MM.1S (cell line): ENCODE results near the gene PCGF1.

Experiments
- DNase-seq: peaks from one replicate; pipeline ENCODE4 v3.0.0-alpha.2; 2015
- H2AFZ ChIP-seq: fragments of 300-600 bp; sonication (generic); 2 replicates; pipeline ENCODE4 v1.6.0; 2016; ENCODE audit warnings: antibody characterized with exemption, low read length
- H3F3A ChIP-seq: fragments of 300-600 bp; sonication (generic); 2 replicates; pipeline ENCODE4 v1.6.1; 2016; ENCODE audit warnings: mild to moderate bottlenecking, antibody characterized with exemption, low read length, moderate library complexity, mixed read lengths; ENCODE audit not compliant: insufficient read depth
- H3K27ac ChIP-seq: fragments of 300-600 bp; sonication (generic); 2 replicates; pipeline ENCODE4 v1.5.1; 2016; ENCODE audit warnings: mild to moderate bottlenecking, low read length
- H3K27me3 ChIP-seq: fragments of 300-600 bp; sonication (generic); replicated peaks from 2 replicates; pipeline ENCODE4 v1.6.0; 2016; ENCODE audit warnings: low read length; ENCODE audit not compliant: insufficient read depth
- H3K36me3 ChIP-seq: fragments of 300-600 bp; sonication (generic); replicated peaks from 2 replicates; pipeline ENCODE4 v1.6.1; 2016; ENCODE audit warnings: mild to moderate bottlenecking, low read length, mixed read lengths; ENCODE audit not compliant: insufficient read depth
- H3K4me1 ChIP-seq: fragments of 300-600 bp; sonication (generic); 2 replicates; pipeline ENCODE4 v1.6.1; 2016; ENCODE audit warnings: low read length, mixed read lengths
- H3K4me2 ChIP-seq: fragments of 300-600 bp; sonication (generic); 2 replicates; pipeline ENCODE4 v1.6.0; 2016; ENCODE audit warnings: low read depth, low read length
- H3K4me3 ChIP-seq: fragments of 300-600 bp; sonication (generic); 2 replicates; pipeline ENCODE4 v1.5.1; 2016; ENCODE audit warnings: low read length, mixed read lengths
- H3K79me2 ChIP-seq: fragments of 300-600 bp; sonication (generic); 2 replicates; pipeline ENCODE4 v1.6.1; 2016; ENCODE audit warnings: mixed run types, low read length, mixed read lengths
- H3K9ac ChIP-seq: fragments of 300-600 bp; sonication (generic); 2 replicates; pipeline ENCODE4 v1.6.1; 2016; ENCODE audit warnings: low read length, mixed read lengths
- H3K9me2 ChIP-seq: fragments of 300-600 bp; sonication (generic); replicated peaks from 2 replicates; pipeline ENCODE4 v1.6.1; 2016; ENCODE audit warnings: mild to moderate bottlenecking, low read length, mixed read lengths; ENCODE audit not compliant: insufficient read depth
- H3K9me3 ChIP-seq: fragments of 300-600 bp; sonication (generic); replicated peaks from 2 replicates; pipeline ENCODE4 v1.6.1; 2016; ENCODE audit warnings: mild to moderate bottlenecking, low read length, mixed read lengths; ENCODE audit not compliant: insufficient read depth
- H4K20me1 ChIP-seq: fragments of 300-600 bp; sonication (generic); 2 replicates; pipeline ENCODE4 v1.6.1; 2016; ENCODE audit warnings: mild to moderate bottlenecking, low read length, moderate library complexity, mixed read lengths; ENCODE audit not compliant: insufficient read depth
- CTCF ChIP-seq: fragments of 300-600 bp; sonication (generic); IDR thresholded peaks from 2 replicates; pipeline ENCODE4 v1.5.1; 2016; ENCODE audit warnings: antibody characterized with exemption, low read length, mixed read lengths
- EZH2 ChIP-seq: fragments of 300-600 bp; sonication (generic); optimal IDR thresholded peaks from 2 replicates; pipeline ENCODE3; 2017; ENCODE audit warnings: low read depth, mild to moderate bottlenecking, antibody characterized with exemption, low read length, mixed read lengths
- EZH2phosphoT487 ChIP-seq: fragments of 300-600 bp; sonication (generic); IDR thresholded peaks from 2 replicates; pipeline ENCODE4 v1.6.1; 2018; ENCODE audit warnings: antibody characterized with exemption, low read length

Gene PCGF1

GRCh38 chr2:74546004-74546403 is 38.5 kb upstream of the PCGF1 start:
- Histone ChIP-seq H3K4me3 (no peak overlapping the region), H3K9me3 (no peaks in the 10 kb centered on the region), H3K9ac (no peak overlapping the region), H3K27me3 (peaks cover 52% of the 10 kb centered on the region), H3K4me1 (no peaks in the 10 kb centered on the region), H3K36me3 (no peaks in the 10 kb centered on the region), H3F3A (no peaks in the 10 kb centered on the region), H4K20me1 (no peaks in the 10 kb centered on the region), H3K9me2 (no peaks in the 10 kb centered on the region), H3K27ac (no peak overlapping the region), H3K79me2 (no peaks in the 10 kb centered on the region), H3K4me2 (no peak overlapping the region), H2AFZ (no peak overlapping the region)
- DNase-seq: no peak
- TF ChIP-seq EZH2phosphoT487 (no peak), CTCF (no peak), EZH2 (no peak)

GRCh38 chr2:74544634-74545033 is 37.1 kb upstream of the PCGF1 start:
- Histone ChIP-seq H3K9me2 (no peaks in the 10 kb centered on the region), H3K9me3 (no peaks in the 10 kb centered on the region), H3K4me2 (no peak overlapping the region), H3F3A (no peaks in the 10 kb centered on the region), H2AFZ (no peak overlapping the region), H3K9ac (no peak overlapping the region), H3K27me3 (peaks cover 39% of the 10 kb centered on the region), H3K4me1 (no peaks in the 10 kb centered on the region), H3K4me3 (no peak overlapping the region), H4K20me1 (no peaks in the 10 kb centered on the region), H3K36me3 (no peaks in the 10 kb centered on the region), H3K27ac (no peak overlapping the region), H3K79me2 (no peaks in the 10 kb centered on the region)
- DNase-seq: no peak
- no peak for TF ChIP-seq EZH2phosphoT487
- TF ChIP-seq CTCF: peak; percentile 38

DNA sequence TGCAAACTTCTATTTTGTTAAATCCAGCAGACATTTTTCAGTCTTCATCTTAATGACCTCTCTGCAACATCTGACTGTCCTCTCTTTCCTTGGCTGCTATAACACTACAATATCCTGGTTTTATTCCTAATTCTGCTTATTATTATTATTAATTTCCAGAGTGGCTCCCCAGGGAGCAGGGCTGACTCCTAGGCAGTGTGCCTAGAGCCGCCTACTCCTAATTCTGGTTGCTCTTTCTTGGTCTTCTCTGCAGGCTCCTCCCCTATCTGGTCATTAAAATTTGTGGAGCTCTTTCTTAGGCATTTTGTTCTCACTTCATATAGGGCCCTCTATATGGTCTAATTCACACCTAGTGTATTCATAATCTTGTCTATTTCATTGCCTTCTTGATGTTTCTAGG is 35.5 kb upstream of the PCGF1 start:
- Histone ChIP-seq H3K36me3 (no peaks in the 10 kb centered on the region), H3K4me1 (no peaks in the 10 kb centered on the region), H3K27ac (no peak overlapping the region), H3F3A (no peaks in the 10 kb centered on the region), H3K9me2 (no peaks in the 10 kb centered on the region), H3K27me3 (peaks cover 25% of the 10 kb centered on the region), H3K4me3 (no peak overlapping the region), H3K4me2 (no peak overlapping the region), H2AFZ (no peak overlapping the region), H3K9me3 (no peaks in the 10 kb centered on the region), H3K9ac (no peak overlapping the region), H4K20me1 (no peaks in the 10 kb centered on the region), H3K79me2 (no peaks in the 10 kb centered on the region)
- no peak for DNase-seq
- TF ChIP-seq EZH2 (no peak), CTCF (no peak), EZH2phosphoT487 (no peak)
